Sigmoid colon (tissue), 7 donors: ENCODE data around the gene SMIM30. TPM values are rescaled to one million over a fixed set of nuclear protein-coding genes. Genes with fewer than 3 reads are reported as not detected.

Source experiments
- DNase-seq: peaks from one replicate; pipeline ENCODE4 v3.0.0-alpha.2; 2019
- H3K27ac ChIP-seq, 4 donors: fragments of 200-600 bp; sonication (generic); one replicate each; pipeline ENCODE4 v1.5.1; 2016 to 2019; ENCODE audit warnings: mild to moderate bottlenecking in 1 of 4
- H3K27me3 ChIP-seq, 3 donors: fragments of 200-600 bp; sonication (generic); one replicate each; pipeline ENCODE4 v1.5.1; 2019; ENCODE audit warnings: mild to moderate bottlenecking in 1 of 3
- H3K36me3 ChIP-seq, 4 donors: fragments of 200-600 bp; sonication (generic); one replicate each; pipeline ENCODE4 v1.5.1; 2016 to 2019
- H3K4me1 ChIP-seq, 4 donors: fragments of 200-600 bp; sonication (generic); one replicate each; pipeline ENCODE4 v1.5.1; 2017 to 2019
- H3K4me3 ChIP-seq, 4 donors: fragments of 200-600 bp; sonication (generic); one replicate each; pipeline ENCODE4 v1.5.1; 2017 to 2019; ENCODE audit warnings: mild to moderate bottlenecking in 2 of 4, moderate library complexity in 1 of 4
- H3K9me3 ChIP-seq, 4 donors: fragments of 200-600 bp in 3 of 4; sonication (generic) in 3 of 4; one replicate each; pipeline versions ENCODE4 v1.5.1 to v1.6.1; 2013 to 2019
- CTCF ChIP-seq, 4 experiments: fragments of 450-650 bp in 3 of 4; fragments of 200-600 bp in 1 of 4; IDR thresholded peaks; one replicate each; pipeline ENCODE4 v1.5.1; 2016 to 2019; ENCODE audit warnings: antibody characterized with exemption in 4 of 4, mild to moderate bottlenecking in 3 of 4, moderate library complexity in 2 of 4
- EP300 ChIP-seq, 4 donors: sonication (generic); formaldehyde crosslinking; IDR thresholded peaks; one replicate each; pipeline ENCODE4 v1.6.1; 2017; ENCODE audit warnings: antibody characterized with exemption in 4 of 4
- POLR2A ChIP-seq, 2 donors: fragments of 450-650 bp; IDR thresholded peaks; one replicate each; pipeline ENCODE4 v1.6.1; 2016; ENCODE audit warnings: antibody characterized with exemption in 2 of 2, mild to moderate bottlenecking in 2 of 2, moderate library complexity in 2 of 2
- POLR2AphosphoS5 ChIP-seq, 4 donors: sonication (generic); formaldehyde crosslinking; IDR thresholded peaks; one replicate each; pipeline ENCODE4 v1.6.1; 2017; ENCODE audit warnings: antibody characterized with exemption in 4 of 4
- WGBS, 2 donors: extraction: QIAGEN DNeasy Blood & Tissue Kit; methylation state at CpG; one replicate each; pipeline ENCODE4 v1.1.7; 2013; 5-methylcytosine and 5-hydroxymethylcytosine counted together
- intact Hi-C: fragments of 100-400 bp; cut with DNase I; formaldehyde crosslinking; loops from one replicate; pipeline ENCODE4 v1.15.1; 2023
- polyA plus RNA-seq, 3 donors: library from polyadenylated mRNA; stranded (reverse); fragments of 200-250 nt; gene quantifications; one replicate each; pipeline ENCODE4 v1.2.3, GENCODE V29; 2013
- total RNA-seq, 4 donors: library from RNA; depleted of rRNA; stranded (reverse); fragments of >200 nt; gene quantifications; one replicate each; pipeline ENCODE4 v1.1.0, GENCODE V29; 2016
- donor health status: healthy with polysubstance abuse.
- donor health status: Bipolar disorder and iron deficiency.
- donor health status: healthy.

SMIM30 gene
- total and polyA plus RNA-seq, 7 donors = 37.0 to 79.0 (median 56.7) TPM

- 87 to 88% methylated on average over 3 of the region's 3 CpGs for WGBS, 2 donors
- intact Hi-C loops = loop anchor here (10.0 kb wide), 1 partner anchor 271 kb away; no protein-coding TSS in a partner anchor
- no peaks in the 10 kb centered on the region for H3K4me1 ChIP-seq
- no peak overlapping the region for H3K27ac ChIP-seq
- H3K4me3 ChIP-seq = no peak overlapping the region
- no peak for TF ChIP-seq CTCF (IDR thresholded peaks at IDR 0.05)
- TF ChIP-seq POLR2AphosphoS5 (IDR thresholded peaks at IDR 0.05) = no peak
- TF ChIP-seq POLR2A (IDR thresholded peaks at IDR 0.05) = no peak
- TF ChIP-seq EP300 (IDR thresholded peaks at IDR 0.05) = no peak
- DNase-seq = no peak
- H3K9me3 ChIP-seq = no peaks in the 10 kb centered on the region
- no peaks in the 10 kb centered on the region for H3K27me3 ChIP-seq
- no peaks in the 10 kb centered on the region for H3K36me3 ChIP-seq
Observed at GRCh38 chr7:113154117-113154516, 35.8 kb upstream of the SMIM30 start.

GRCh38 chr7:113144817-113145216, 26.5 kb upstream of the SMIM30 start:
- Histone ChIP-seq H3K27ac (no peak overlapping the region), H3K4me1 (no peaks in the 10 kb centered on the region), H3K9me3 (no peaks in the 10 kb centered on the region), H3K27me3 (no peaks in the 10 kb centered on the region), H3K4me3 (no peak overlapping the region), H3K36me3 (no peaks in the 10 kb centered on the region)
- intact Hi-C loops = no loop called here
- 35 to 52% methylated on average over 1 of the region's 1 CpG for WGBS, 2 donors
- no peak for TF ChIP-seq CTCF (IDR thresholded peaks at IDR 0.05)
- TF ChIP-seq EP300 (IDR thresholded peaks at IDR 0.05) = no peak
- TF ChIP-seq POLR2AphosphoS5 (IDR thresholded peaks at IDR 0.05) = no peak
- TF ChIP-seq POLR2A (IDR thresholded peaks at IDR 0.05) = no peak
- DNase-seq = no peak

GRCh38 chr7:113143486-113144257, 25.3 kb upstream of the SMIM30 start:
- WGBS, 2 donors = 53 to 65% methylated on average over 2 of the region's 2 CpGs
- TF ChIP-seq POLR2AphosphoS5 (IDR thresholded peaks at IDR 0.05) = no peak
- no peak for TF ChIP-seq POLR2A (IDR thresholded peaks at IDR 0.05)
- TF ChIP-seq EP300 (IDR thresholded peaks at IDR 0.05) = no peak
- no peak for TF ChIP-seq CTCF (IDR thresholded peaks at IDR 0.05)
- Histone ChIP-seq H3K4me1 (no peaks in the 10 kb centered on the region), H3K27me3 (no peaks in the 10 kb centered on the region), H3K36me3 (no peaks in the 10 kb centered on the region), H3K9me3 (no peaks in the 10 kb centered on the region), H3K4me3 (no peak overlapping the region), H3K27ac (no peak overlapping the region)
- intact Hi-C loops = no loop called here
- no peak for DNase-seq

GRCh38 chr7:113142385-113143119, 24.2 kb upstream of the SMIM30 start:
- WGBS, 2 donors = 58 to 66% methylated on average over 5 of the region's 5 CpGs
- TF ChIP-seq CTCF (IDR thresholded peaks at IDR 0.05) (no peak), POLR2AphosphoS5 (IDR thresholded peaks at IDR 0.05) (no peak), POLR2A (IDR thresholded peaks at IDR 0.05) (no peak), EP300 (IDR thresholded peaks at IDR 0.05) (no peak)
- intact Hi-C loops = no loop called here
- DNase-seq = no peak
- no peaks in the 10 kb centered on the region for H3K27me3 ChIP-seq
- no peak overlapping the region for H3K27ac ChIP-seq
- no peaks in the 10 kb centered on the region for H3K36me3 ChIP-seq
- no peak overlapping the region for H3K4me3 ChIP-seq
- no peaks in the 10 kb centered on the region for H3K9me3 ChIP-seq
- H3K4me1 ChIP-seq = no peaks in the 10 kb centered on the region
